ENCODE data around the gene ORMDL2.

Gene ORMDL2, protein sequence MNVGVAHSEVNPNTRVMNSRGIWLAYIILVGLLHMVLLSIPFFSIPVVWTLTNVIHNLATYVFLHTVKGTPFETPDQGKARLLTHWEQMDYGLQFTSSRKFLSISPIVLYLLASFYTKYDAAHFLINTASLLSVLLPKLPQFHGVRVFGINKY

DNA sequence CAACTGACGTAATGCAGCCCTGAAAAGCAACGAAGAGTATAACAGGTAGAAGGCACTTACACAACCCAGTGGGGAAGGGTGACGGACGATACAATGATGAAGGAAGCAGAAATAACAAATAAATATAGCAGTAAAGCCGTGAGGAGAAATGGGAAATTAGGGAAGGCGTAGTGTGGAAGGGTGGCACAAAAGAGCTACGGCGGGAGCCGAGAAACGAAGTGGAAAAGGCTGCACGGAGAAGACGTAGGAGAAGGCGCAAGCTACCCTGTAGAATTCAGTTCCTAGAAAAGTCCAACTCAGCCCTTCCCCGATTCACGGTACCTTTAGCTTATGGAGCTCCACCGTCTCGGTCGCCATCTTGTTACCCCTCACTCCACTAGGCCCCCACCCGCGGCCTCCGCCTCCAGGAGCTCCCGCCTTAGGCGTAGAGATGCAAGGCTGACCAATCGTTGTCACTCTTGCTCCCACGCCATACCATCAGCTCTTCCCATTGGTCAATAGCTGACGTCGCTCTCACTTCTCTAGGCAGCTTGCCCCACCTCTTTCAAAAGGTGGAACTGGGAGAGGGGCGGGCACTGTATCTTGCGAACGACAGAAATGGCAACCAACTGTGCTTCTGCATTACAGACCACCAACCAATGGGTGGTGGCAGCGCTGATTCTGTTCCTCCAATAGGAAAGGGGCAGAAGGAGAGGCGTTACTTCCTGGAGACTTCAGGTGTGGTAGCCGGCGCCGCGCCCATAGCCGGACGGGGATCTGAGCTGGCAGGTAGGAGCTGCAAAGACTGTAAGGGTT, at the start of gene ORMDL2, which contains the start of gene SARNP:
TSS of gene ORMDL2 (plus strand) at position 697 of the 795 bp plus-strand sequence. CDS start 959 bp downstream, outside the sequence.
TSS of gene SARNP (minus strand) at position 380 of the 795 bp plus-strand sequence. CDS start at position 357, 23 bp downstream.
- DNase-seq, result peak; percentile 98 to 99

DNA sequence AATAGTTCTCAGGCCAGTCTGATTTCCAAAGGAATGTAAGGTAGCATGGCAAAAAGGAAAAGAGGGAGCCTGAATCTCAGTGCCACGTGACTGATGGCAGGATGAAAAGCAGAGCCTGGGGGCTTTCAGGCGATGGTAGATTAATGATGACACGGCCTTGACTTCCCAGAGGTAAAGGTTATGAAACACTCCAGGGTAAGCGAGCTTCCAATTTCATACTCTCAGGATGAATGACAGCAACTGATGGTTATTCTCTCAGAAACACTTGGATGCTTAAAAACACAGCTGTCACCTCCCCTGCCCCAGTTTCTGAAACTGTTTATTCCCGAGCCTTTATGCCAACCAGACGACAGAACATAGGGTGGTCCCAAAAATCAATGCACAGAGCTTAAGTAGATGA, 46.1 kb upstream of the ORMDL2 start:
- DNase-seq, result peak; percentile 88 to 94

DNA sequence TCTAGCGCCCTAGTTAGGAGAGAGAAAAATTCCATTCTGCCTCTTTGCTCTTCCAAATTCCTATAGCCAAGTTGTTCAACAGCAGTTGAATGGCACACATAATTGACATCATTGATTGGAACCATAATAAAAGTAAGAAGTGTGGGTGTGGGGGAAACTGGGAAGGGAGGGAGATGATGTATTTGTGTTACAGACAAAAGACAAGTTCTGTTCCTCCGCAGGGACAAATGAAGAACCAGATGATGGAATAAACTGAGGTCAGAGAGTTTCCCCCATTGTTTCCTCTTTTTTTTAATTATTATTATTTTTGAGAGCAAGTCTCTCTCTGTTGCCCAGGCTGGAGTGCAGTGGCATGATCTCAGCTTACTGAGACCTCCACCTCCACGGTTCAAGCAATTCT, 40.0 kb upstream of the ORMDL2 start:
- DNase-seq, result no peak

DNA sequence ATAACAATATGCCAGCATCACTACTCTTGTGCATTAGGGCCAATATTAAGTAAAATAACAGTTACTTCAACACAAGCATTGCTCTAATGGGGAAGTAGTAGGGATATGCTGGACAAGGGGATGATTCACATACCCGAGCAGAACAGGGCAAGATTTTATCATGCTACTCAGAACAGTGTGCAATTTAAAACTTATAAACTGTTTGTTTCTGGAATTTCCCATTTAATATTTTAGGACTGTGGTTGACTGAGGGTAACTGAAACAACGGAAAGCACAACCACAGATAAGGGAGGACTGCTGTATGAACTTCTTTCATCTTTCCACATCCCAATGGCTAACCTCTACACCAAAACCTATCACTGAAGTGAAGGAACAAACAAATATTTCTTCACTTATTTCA, 37.2 kb upstream of the ORMDL2 start:
- no peak for DNase-seq

DNA sequence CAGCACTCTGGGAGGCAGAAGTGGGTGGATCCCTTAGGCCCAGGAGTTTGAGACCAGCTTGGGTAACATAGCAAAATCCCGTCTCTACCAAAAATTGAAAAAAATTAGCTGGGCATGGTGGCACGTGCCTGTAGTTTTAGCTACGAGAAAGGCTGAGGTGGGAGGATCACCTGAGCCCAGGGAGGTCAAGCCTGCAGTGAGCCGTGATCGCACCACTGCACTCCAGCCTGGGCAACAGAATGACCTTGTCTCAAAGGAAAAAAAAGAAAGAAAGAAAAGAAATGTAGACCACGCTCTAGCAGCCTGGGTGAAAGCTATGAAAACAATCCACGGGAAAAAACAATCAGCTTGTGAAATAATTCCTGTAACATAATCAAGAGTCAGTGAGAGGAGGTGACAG, 29.3 kb upstream of the ORMDL2 start:
- DNase-seq, result no peak

DNA sequence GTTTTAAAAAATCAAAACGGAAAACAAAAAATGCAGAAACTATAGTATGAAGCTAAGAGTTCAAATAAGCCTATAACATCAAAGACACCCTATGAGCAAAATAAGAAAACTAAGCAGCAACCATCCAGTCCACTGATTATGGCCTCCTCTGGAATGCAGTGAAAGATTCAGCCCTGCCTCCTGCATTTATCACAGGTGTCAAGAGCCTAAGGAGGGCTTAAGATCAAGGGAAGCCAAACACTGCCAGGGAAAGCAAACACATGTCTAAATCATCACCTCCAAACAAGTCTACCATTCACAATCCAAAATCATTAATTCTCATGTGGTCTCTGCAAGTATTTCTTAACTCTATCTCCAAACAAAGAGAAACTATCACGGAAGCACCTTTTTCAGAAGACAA, 28.7 kb upstream of the ORMDL2 start:
- no peak for DNase-seq

DNA sequence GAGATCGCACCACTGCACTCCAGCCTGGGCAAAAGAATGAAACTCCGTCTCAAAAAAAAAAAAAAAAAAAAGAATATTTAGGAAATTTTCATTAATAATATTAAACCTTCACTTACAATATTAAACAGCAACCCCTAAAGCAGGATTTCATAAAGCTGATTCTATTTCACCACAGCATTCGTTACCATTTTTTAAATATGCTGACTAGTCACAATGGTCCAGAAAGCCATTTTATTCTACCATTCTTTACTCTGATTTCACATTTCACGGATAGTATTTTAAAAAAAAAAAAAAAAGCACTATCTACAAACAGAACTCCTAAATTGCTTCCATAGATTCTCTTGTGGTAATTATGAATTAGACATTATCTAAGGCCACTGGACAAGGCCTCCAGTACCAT, 27.9 kb upstream of the ORMDL2 start:
- no peak for DNase-seq

DNA sequence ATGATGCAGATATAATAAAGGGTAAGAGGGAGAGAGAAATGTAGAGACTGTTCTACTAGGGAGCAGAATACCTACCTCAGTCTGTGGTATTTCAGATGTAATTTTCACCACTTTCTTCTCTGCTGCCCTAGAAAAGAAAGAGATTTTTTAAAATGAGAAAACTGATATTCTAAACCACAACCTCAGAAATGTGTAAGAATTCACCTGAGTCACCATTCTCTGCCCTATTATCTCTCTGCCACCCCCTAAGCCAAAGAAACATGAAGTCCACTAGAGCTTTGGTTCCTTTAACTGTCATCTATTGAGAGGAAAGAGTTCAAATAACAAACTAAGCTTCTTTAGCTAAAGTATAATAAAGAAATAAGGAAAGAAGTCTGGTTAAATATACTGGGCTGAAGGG, 21.9 kb upstream of the ORMDL2 start:
- DNase-seq, result no peak

DNA sequence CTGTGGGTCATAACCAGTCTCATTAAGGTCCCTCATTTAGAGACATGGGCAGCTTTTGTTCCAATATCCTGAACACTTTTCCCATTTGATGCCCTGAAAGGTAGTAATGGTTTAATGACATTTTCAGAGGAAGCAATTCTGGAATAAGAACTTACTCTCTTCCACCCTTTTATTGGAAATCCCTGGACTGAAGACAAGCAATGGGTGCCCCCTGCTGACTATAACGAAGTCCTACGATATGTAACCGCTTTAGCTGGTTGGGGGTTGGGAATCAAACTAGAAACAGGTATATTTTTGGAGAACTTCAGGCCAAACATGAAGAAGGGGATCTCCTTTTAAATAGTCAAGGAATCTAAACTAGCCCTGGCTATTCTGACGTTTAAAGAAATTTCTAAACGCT, 20.8 kb upstream of the ORMDL2 start:
- peak; percentile 29 to 60 for DNase-seq

DNA sequence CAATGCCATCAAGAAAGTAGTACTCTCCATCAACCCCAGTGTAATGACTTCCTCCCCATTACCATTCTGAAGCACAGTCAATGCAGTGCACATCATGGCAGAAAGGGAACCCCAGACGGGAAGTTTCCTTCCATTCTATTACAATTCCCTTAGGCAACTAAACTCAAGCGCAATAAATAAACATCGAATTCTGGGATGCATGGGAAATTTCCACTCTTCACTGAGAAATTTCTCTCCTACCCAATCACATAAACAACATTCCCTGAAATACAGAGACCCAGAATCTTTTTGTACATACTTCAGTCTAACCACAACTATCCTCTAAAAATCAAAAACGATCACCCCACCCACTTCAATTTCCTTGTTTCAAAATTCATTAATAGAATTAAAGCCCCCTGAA, 20.3 kb upstream of the ORMDL2 start:
- DNase-seq, result no peak

DNA sequence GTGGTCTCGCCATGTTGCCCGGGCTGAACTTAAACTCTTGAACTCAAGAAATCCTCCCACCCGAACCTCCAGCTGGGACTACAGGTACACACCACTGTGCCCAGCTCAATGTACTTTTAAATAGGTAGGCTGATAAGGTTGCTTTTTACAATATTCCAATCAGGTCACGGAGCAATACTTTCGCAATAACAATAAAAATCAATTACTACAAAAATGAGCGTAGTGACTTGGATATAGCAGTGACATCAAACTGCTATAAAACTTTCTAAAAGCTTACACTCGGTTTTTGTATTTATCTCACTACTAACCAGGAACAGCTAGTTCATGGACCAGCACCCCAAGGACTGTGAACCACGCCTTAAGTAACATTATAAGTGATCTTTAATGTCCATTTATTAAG, 10.9 kb upstream of the ORMDL2 start:
- no peak for DNase-seq

DNA sequence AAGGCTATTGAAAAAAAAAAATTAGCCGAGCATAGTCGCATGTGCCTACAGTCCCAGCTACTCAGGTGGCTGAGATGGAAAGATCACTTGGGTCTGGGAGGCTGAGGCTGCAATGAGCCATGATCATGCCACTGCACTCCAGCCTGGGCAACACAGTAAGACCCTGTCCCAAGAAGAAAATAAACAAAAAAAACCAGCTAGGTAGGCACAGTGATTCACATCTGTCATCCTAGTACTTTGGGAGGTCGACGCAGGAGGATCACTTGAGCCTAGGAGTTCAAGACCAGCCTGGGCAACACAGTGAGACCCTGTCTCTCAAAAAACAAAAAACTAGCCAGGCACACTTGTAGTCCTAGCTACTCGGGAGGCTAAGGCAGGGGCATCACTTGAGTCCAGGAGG, 8.6 kb upstream of the ORMDL2 start:
- no peak for DNase-seq

DNA sequence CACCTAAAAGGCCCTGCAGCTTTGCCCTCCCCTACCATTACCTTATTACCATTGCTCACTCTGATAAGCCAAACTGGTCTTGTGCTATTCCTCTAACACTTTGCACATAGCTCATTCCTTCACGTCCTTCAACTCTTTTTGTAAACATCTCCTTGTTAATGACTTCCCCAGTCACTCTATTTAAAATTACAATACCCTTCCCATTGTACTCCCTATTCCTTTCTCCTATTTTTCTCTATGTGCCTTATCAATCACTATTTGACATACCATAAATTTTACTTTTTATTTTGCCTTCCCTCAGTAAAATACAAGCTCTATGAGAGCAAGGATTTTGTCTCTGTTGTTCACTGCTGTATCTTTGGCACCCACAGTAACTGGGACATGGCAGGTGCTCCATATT, 5.8 kb upstream of the ORMDL2 start:
- DNase-seq, result no peak

DNA sequence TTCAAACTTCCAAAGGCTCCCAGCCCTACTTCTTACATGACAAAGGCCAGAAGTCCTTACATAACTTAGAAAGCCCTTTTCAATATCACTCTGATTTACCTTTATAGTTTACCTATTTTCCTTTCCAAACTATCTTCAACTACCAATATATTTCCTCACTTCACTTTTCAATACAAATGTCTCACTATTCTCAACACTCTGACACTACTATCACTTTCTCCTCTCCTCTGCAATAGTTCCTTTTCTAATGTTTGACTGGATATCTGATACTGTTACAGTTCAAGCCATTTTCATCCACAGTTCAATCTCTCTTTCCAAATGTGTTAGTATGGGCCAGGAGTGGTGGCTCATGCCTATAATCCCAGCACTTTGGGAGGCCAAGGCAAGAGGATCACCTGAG, 3.6 kb upstream of the ORMDL2 start:
- DNase-seq, result no peak

DNA sequence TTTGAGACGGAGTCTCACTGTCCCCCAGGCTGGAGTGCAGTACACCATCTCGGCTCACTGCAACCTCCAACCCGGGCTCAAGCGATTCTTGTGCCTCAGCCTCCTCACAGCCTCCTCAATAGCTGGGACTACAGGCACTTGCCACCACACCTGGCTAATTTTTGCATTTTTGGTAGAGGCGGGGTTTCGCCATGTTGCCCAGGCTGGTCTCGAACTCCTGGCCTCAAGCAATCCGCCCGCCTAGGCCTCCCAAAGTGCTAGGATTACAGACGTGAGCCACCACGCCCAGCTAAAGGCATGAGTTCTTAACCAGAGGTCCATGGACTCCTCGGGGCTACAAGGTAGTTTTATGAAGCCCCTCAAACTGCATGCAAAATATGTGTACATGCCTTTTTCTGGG, 2.4 kb upstream of the ORMDL2 start:
- DNase-seq, result no peak

DNA sequence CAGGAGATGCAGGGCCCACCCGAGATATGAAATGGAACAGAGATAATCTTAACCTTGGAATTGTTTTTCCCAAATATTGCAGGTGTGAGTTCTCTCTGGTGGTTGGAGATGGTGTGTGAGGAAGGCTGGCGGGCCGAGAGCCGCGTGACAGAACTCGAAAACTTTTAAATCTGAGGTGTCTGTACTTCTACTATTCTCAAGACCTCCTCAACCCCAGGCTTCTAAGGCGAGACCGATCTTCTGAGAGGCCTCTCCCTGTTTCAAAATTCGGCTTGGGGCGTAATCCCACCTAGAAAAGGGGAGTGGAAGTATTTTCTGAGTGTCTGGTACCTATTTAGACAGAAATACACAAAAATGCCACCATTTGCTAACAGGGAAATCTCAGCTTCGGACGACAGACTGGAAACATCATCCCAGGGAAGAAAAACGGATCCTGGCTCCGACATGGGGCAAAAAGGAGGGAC, 928 bp upstream of the ORMDL2 start:
- DNase-seq, result peak in 1 of 2 experiments; percentile 15

DNA sequence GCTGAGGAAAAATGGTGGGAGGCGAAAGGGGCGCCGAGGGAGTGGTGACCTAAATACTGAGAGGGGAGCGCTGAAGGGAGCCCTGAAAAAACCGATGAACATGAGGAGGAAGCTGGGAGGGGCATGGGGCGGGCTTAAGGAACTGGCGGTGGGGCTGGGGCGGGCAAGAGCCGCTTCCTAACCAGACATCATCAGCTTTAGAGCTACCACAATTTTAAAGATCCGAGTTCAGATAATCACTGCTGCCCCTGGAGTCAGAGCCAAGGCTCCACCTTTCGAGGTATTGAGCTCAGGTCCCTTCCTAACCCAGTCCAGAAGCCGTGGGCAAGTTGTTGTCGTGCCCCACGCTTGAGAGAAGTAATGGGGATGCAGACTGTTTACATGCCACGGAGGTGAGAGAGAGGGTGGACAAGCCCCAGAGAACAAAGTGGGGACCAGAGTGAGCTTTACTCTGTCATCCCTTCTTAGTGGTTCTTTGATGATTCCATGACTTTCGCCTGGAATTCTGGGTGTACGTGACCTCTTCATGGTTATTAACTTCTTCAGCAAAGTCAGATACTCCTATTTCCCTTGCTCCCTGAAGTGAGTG, 393 bp downstream of the ORMDL2 start:
- peak in 1 of 2 experiments; percentile 61 for DNase-seq

DNA sequence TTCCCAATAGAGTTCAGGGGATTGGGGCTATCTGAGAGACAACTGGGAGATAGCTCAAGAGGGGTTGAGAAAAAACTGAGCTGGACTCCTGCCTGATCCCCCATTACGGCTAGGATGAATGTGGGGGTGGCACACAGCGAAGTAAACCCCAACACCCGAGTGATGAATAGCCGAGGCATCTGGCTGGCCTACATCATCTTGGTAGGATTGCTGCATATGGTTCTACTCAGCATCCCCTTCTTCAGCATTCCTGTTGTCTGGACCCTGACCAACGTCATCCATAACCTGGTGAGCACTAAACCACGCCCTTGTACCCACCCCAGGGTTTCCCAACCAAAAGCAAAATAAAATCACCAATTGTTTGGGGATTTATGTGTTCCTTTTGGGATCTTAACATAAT, 1.0 kb downstream of the ORMDL2 start:
- no peak for DNase-seq

DNA sequence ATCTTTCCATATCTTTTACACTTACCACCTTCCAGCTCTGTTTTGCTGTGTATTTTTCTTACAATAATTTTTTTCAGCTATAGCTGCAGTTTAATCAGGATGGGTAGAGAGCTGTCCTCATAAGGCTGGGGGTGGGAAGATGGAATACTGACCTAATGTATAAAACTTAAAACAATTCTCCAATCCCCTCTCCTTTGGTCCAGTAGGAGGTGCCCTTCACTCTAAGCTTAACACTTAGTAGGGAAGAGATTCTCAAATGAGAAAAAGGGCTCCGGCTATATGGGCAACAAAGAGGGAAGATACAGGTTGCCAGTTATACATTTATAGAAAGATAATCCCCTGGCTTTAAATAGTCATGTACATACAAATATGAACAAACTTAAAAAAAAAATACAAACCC, 2.8 kb downstream of the ORMDL2 start:
- DNase-seq, result no peak

DNA sequence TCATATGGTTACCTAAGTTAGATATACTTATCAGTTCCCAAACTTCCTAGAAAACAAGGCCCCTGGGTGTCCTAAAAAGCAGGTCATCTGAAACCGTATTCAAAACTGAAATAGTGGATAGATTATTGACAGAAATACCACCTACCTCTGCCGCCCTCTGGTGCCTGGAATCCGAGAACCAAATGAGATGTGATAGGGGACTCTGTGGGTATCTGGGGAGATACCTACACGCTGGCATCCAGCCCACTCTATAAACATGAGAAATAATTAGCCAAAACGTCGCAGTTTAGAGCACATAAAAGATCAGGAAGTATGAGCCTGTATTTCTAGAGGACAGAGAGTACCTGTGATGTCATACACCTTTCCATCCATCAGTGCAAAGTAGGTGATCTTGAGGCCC, 4.4 kb downstream of the ORMDL2 start:
- no peak for DNase-seq

DNA sequence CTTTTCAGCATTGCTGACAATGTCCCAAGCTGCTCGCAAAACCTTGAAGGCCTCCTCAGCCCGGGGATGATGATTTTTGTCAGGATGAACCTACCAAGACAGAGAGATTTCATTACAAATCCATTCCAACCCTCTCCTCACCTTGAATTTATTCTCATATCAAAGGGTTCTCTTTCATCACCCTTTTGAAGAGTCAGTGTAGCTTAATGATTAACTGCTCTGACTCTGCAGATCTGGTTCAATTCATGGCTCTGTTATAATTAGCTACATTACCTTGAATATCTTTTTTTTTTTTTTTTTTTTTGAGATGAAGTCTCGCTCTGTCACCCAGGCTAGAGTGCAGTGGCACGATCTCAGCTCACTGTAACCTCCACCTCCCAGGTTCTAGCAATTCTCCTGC, 5.6 kb downstream of the ORMDL2 start:
- no peak for DNase-seq

DNA sequence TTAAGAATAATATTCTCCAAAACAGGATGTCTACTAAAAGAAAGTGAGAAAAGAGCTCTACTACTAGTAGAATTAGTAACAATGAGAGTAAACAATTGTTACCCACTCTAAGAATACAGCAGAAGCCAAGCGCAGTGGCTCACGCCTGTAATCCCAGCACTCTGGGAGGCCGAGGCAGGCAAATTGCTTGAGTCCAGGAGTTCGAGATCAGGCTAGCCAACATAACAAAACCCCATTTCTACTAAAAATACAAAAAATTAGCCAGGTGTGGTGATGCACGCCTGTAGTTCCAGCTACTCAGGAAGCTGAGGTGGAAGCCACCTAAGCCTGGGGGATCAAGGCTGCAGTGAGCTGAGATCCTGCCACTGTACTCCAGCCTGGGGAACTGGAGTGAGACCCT, 6.9 kb downstream of the ORMDL2 start:
- no peak for DNase-seq

DNA sequence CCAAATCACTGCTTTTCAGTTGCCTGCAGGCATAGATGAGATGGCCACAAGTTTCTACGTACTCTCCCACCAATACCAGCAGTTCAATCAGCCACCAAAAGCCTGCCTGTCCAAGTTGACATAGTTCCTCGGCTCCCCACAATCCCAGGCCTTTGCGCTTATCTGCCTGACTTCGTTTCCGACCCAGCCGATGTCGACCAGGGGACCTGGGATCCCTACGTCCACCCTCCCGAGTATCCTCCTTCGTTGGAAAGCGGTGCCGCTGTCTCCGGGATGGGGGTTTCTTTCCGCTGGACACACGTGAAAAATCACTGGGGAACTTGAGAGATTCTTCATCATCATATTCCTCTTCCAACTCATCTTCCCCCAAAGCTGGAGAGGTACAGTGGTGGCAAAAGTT, 10.0 kb downstream of the ORMDL2 start:
- no peak for DNase-seq

DNA sequence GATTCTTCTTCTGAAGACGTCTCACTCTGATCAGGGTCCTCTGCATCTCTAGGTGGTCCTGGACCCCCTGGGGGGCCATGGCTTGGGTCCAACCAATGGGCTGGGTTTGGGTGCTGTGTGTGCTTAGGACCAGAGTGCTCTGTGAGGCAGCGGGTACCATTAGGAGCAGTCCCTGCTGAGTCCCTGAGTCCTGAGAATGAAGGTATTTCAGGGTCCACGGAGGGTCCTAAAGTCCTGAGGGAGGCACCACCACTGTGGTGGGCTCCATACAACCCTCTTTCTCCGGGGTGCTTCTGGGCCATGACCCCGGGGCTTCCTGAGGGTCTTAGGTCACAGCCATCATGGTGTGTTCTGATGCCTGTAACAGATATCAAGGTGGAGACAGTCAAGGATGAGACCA, 10.5 kb downstream of the ORMDL2 start:
- DNase-seq, result no peak
